ENCODE results near the gene PURA. TPM values are rescaled to one million over a fixed set of nuclear protein-coding genes. Genes with fewer than 3 reads are reported as not detected.

PURA gene
- total RNA-seq, 4 donors from 2014 or later = 12.5 to 31.8 (median 21.9) TPM

DNA sequence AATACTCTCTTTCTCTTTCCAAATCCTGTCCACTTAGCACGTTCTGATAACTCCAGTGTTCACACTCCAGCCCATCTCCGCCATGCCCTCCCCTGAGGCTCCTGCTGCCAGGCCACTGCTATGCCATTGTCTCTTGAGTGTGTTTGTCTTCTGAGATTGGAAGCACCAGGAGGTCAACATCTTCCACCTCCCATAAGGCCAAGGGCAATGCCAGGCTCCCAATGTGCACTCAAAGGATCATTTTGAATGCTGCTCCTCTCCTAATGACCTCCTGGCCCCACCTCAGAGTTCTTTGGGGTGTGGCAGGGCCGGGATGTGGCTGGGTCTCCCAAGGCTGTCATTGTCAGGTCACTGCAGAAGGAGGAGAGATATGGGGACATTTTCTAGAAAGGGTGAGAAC is 31.3 kb downstream of the PURA start:
- no peak for DNase-seq (ENCODE audit: low spot score in 2 of 2)
- Histone ChIP-seq H3K9me3 (no peaks in the 10 kb centered on the region), H3K36me3 (no peaks in the 10 kb centered on the region), H3K4me1 (peaks cover 50% of the 10 kb centered on the region), H3K27me3 (no peaks in the 10 kb centered on the region), H3K27ac (no peak overlapping the region), H3K4me3 (peak overlapping the region; percentile 51)
- TF ChIP-seq POLR2A (IDR thresholded peaks at IDR 0.05) (no peak), CTCF (IDR thresholded peaks at IDR 0.05) (no peak), POLR2AphosphoS5 (IDR thresholded peaks at IDR 0.05) (no peak), EP300 (IDR thresholded peaks at IDR 0.05) (no peak)
- 96% methylated on average over 3 of the region's 3 CpGs for WGBS

GRCh38 chr5:140145818-140146522 is 32.1 kb downstream of the PURA start:
- no peaks in the 10 kb centered on the region for H3K9me3 ChIP-seq
- no peak overlapping the region for H3K27ac ChIP-seq
- no peaks in the 10 kb centered on the region for H3K27me3 ChIP-seq
- H3K4me1 ChIP-seq = peaks cover 43% of the 10 kb centered on the region
- WGBS = 23% methylated on average over 12 of the region's 64 CpGs
- TF ChIP-seq POLR2A (IDR thresholded peaks at IDR 0.05) = no peak
- TF ChIP-seq POLR2AphosphoS5 (IDR thresholded peaks at IDR 0.05) = no peak
- TF ChIP-seq EP300 (IDR thresholded peaks at IDR 0.05) = no peak
- peak; percentile 58 to 85 for TF ChIP-seq CTCF (IDR thresholded peaks at IDR 0.05)
- peak overlapping the region; percentile 51 for H3K4me3 ChIP-seq
- DNase-seq (ENCODE audit: low spot score in 2 of 2) = no peak
- H3K36me3 ChIP-seq = no peaks in the 10 kb centered on the region

DNA sequence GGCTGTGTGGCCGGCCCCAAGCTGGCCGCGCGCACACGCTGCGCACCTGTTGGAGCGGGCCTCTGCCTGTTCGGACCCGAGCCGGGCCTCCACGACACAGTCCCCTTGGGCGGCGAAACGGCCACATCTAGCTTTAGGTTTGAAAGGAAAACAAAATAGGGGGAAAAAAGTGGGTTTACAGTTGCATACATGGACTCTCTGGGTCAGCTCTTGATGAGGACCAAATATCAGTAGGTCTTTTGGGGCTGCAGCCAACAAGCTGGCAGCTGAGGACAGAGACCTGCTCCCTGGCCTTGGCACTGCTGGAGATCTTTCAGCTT is 32.6 kb downstream of the PURA start:
- Histone ChIP-seq H3K9me3 (no peaks in the 10 kb centered on the region), H3K4me3 (peak overlapping the region; percentile 51), H3K36me3 (no peaks in the 10 kb centered on the region), H3K27me3 (no peaks in the 10 kb centered on the region), H3K4me1 (peaks cover 38% of the 10 kb centered on the region), H3K27ac (no peak overlapping the region)
- TF ChIP-seq EP300 (IDR thresholded peaks at IDR 0.05) = no peak
- TF ChIP-seq POLR2AphosphoS5 (IDR thresholded peaks at IDR 0.05) = no peak
- no peak for TF ChIP-seq POLR2A (IDR thresholded peaks at IDR 0.05)
- TF ChIP-seq CTCF (IDR thresholded peaks at IDR 0.05) = no peak
- no peak for DNase-seq (ENCODE audit: low spot score in 2 of 2)
- 42% methylated on average over 14 of the region's 14 CpGs for whole genome bisulfite sequencing

- WGBS = 90% methylated on average over 1 of the region's 1 CpG
- H3K36me3 ChIP-seq = no peaks in the 10 kb centered on the region
- no peaks in the 10 kb centered on the region for H3K9me3 ChIP-seq
- peaks cover 33% of the 10 kb centered on the region for H3K4me1 ChIP-seq
- TF ChIP-seq EP300 (IDR thresholded peaks at IDR 0.05) = no peak
- no peak for TF ChIP-seq POLR2A (IDR thresholded peaks at IDR 0.05)
- no peak for TF ChIP-seq CTCF (IDR thresholded peaks at IDR 0.05)
- no peak for TF ChIP-seq POLR2AphosphoS5 (IDR thresholded peaks at IDR 0.05)
- no peak overlapping the region for H3K27ac ChIP-seq
- no peaks in the 10 kb centered on the region for H3K27me3 ChIP-seq
- no peak overlapping the region for H3K4me3 ChIP-seq
- DNase-seq (ENCODE audit: low spot score in 2 of 2) = no peak
These were observed 33.6 kb downstream of the PURA start for GRCh38 chr5:140147460-140147859.

- H3K36me3 ChIP-seq = no peaks in the 10 kb centered on the region
- DNase-seq (ENCODE audit: low spot score in 2 of 2) = no peak
- H3K9me3 ChIP-seq = no peaks in the 10 kb centered on the region
- H3K27me3 ChIP-seq = no peaks in the 10 kb centered on the region
- no peak overlapping the region for H3K27ac ChIP-seq
- no peak for TF ChIP-seq EP300 (IDR thresholded peaks at IDR 0.05)
- no peak for TF ChIP-seq CTCF (IDR thresholded peaks at IDR 0.05)
- no peak for TF ChIP-seq POLR2AphosphoS5 (IDR thresholded peaks at IDR 0.05)
- TF ChIP-seq POLR2A (IDR thresholded peaks at IDR 0.05) = no peak
- 69% methylated on average over 6 of the region's 6 CpGs for WGBS
- H3K4me3 ChIP-seq = no peak overlapping the region
- peaks cover 33% of the 10 kb centered on the region for H3K4me1 ChIP-seq
These were observed 34.6 kb downstream of the PURA start for GRCh38 chr5:140148508-140148907.

Measured in suprapubic skin (tissue), 4 donors.